ENCODE measurements around the gene CDR2L.
"Not testable (repeated sequence)": the region's sequence is repeated elsewhere in the genome, so short reads cannot be mapped to it uniquely, and the experiment has no call there.

The CDR2L gene

GRCh38 chr17:74959826-74960515, 27.5 kb upstream of the CDR2L start:
- no peak for DNase-seq

- DNase-seq = peak; percentile 47
Measured at GRCh38 chr17:74960570-74961342, 26.7 kb upstream of the CDR2L start.

GRCh38 chr17:74961657-74962350, 25.6 kb upstream of the CDR2L start:
- peak; percentile 56 for DNase-seq

GRCh38 chr17:74962622-74963394, 24.6 kb upstream of the CDR2L start:
- DNase-seq = no peak

- DNase-seq = no peak
Measured at GRCh38 chr17:74963656-74964055, 23.8 kb upstream of the CDR2L start.

GRCh38 chr17:74964246-74964761, 23.1 kb upstream of the CDR2L start:
- DNase-seq = no peak

GRCh38 chr17:74964988-74965622, 22.3 kb upstream of the CDR2L start:
- no peak for DNase-seq

GRCh38 chr17:74968361-74968780, 19.1 kb upstream of the CDR2L start:
- DNase-seq = no peak

GRCh38 chr17:74969501-74969900, 17.9 kb upstream of the CDR2L start:
- not testable (repeated sequence) for DNase-seq

GRCh38 chr17:74970395-74970794, 17.0 kb upstream of the CDR2L start:
- no peak for DNase-seq

- no peak for DNase-seq
Measured at GRCh38 chr17:74971069-74971841, 16.2 kb upstream of the CDR2L start.

GRCh38 chr17:74971842-74972106, 15.7 kb upstream of the CDR2L start:
- peak; percentile 60 for DNase-seq

- peak; percentile 68 for DNase-seq
Measured at GRCh38 chr17:74972107-74972972, 15.1 kb upstream of the CDR2L start, which contains the start of gene HID1. Gene HID1 (minus strand): TSS chr17:74972759. CDS start chr17:74972656, 103 bp downstream.

GRCh38 chr17:74972973-74973328, 14.5 kb upstream of the CDR2L start:
- DNase-seq = peak; percentile 62

- no peak for DNase-seq
Measured at GRCh38 chr17:74975943-74976342, 11.5 kb upstream of the CDR2L start.

GRCh38 chr17:74977802-74978201, 9.6 kb upstream of the CDR2L start:
- no peak for DNase-seq

- no peak for DNase-seq
Measured at GRCh38 chr17:74978240-74978639, 9.2 kb upstream of the CDR2L start.

- no peak for DNase-seq
Measured at GRCh38 chr17:74979408-74980146, 7.9 kb upstream of the CDR2L start.

GRCh38 chr17:74981318-74981978, 6.0 kb upstream of the CDR2L start:
- DNase-seq = no peak

Data from right kidney (tissue), 1 donor.